Testis (tissue), 2 donors: ENCODE measurements around the gene RNF152.

Experiments used
- POLR2A ChIP-seq: fragments of 450-650 bp; IDR thresholded peaks from one replicate; pipeline ENCODE4 v1.6.1; 2017; ENCODE audit warnings: antibody characterized with exemption, mild to moderate bottlenecking, moderate library complexity
- TF ChIP-seq, protein P1 (sequence below), 3 experiments: fragments of 450-650 bp in 2 of 3; fragments of 200-600 bp in 1 of 3; sonication (generic) in 1 of 3; IDR thresholded peaks; one replicate each; pipeline ENCODE4 v1.5.1; 2016 to 2019; ENCODE audit warnings: antibody characterized with exemption in 3 of 3, mild to moderate bottlenecking in 2 of 3, moderate library complexity in 1 of 3

GRCh38 chr18:61820882-61821281, 71.9 kb downstream of the RNF152 start:
- TF ChIP-seq, protein P1, sequence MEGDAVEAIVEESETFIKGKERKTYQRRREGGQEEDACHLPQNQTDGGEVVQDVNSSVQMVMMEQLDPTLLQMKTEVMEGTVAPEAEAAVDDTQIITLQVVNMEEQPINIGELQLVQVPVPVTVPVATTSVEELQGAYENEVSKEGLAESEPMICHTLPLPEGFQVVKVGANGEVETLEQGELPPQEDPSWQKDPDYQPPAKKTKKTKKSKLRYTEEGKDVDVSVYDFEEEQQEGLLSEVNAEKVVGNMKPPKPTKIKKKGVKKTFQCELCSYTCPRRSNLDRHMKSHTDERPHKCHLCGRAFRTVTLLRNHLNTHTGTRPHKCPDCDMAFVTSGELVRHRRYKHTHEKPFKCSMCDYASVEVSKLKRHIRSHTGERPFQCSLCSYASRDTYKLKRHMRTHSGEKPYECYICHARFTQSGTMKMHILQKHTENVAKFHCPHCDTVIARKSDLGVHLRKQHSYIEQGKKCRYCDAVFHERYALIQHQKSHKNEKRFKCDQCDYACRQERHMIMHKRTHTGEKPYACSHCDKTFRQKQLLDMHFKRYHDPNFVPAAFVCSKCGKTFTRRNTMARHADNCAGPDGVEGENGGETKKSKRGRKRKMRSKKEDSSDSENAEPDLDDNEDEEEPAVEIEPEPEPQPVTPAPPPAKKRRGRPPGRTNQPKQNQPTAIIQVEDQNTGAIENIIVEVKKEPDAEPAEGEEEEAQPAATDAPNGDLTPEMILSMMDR (IDR thresholded peaks at IDR 0.05), result no peak
- no peak for TF ChIP-seq POLR2A
